HTR-8/SVneo (cell line): ENCODE results near the gene GPD1L.

ENCODE experiments used
- DNase-seq: peaks from one replicate; pipeline ENCODE4 v3.0.0; 2011; ENCODE audit warnings: low spot score, mixed read lengths; ENCODE audit not compliant: insufficient read length
- FAIRE-seq: peaks from 2 replicates; lab custom pipeline; 2011; peaks lifted over from hg19 to GRCh38; lab: Jason Lieb, UNC

The GPD1L gene

DNA sequence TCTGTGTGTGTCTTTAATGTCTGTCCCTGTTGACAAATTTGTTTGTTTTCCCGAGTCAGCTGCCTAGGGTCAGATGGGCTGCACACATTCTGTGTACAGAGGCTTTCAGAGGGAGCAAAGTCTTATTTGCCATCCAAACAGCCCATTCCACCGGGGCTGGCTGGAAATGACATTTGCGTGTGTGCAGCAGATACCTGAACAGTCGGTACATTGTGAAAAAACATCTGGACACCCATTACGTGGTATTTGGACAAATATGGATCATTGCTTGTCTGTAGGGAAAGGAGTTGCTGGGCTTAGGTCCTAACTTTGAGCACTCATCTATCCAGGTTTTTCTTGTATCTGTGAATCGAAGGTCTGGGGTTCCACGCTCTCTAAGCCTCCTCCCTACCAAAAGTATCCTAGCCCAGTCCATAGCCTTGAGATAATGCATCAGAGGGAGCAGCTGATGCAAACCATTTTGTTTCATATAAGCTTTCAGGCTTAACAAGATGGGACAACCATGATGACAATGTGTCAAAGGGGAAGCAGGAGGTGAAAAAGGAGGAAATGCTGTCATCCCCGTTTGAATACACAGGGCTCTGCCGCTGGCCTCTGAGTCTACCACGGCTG lies 109.9 kb downstream of the GPD1L start:
- DNase-seq (no peak), FAIRE-seq (no peak)

DNA sequence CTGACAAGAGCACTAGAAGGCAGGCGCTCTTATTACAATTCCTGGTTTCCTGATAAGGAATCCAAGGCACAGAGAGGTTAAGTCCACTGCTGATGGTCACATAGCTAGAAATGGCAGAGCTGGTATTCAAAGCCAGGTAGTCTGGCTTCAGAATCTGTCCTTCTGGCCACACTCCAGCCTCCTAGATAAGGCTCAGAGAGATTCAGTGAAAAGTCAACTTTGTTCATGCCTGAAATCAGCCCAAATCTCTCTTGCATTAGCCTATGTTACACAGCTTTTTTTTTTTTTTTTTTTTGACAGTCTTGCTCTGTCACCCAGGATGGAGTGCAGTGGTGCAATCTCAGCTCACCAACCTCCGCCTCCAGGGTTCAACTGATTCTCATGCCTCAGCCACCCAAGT lies 110.9 kb downstream of the GPD1L start:
- no peak for DNase-seq
- FAIRE-seq, result no peak
